Epithelial cell of proximal tubule (primary cell): Measurements from ENCODE around the gene REPS2. TPM values are rescaled to one million over a fixed set of nuclear protein-coding genes. Genes with fewer than 3 reads are reported as not detected.

Experiments
- DNase-seq: peaks from one replicate; pipeline ENCODE4 v3.0.0-alpha.2; 2011; ENCODE audit warnings: low read depth
- H3K4me3 ChIP-seq: 2 replicates; pipeline ENCODE4 v1.5.1; 2011; ENCODE audit warnings: low read depth, mild to moderate bottlenecking, low read length
- total RNA-seq: library from RNA; depleted of rRNA; stranded (reverse); fragments of >200 nt; gene quantifications from 2 replicates; pipeline ENCODE4 v1.2.3, GENCODE V29; 2015
- TF ChIP-seq, protein P1 (sequence below): conservative IDR thresholded peaks from 2 replicates; pipeline ENCODE4 v1.5.1; 2012; ENCODE audit warnings: low read depth, mild to moderate bottlenecking, low read length

Gene REPS2
- total RNA-seq, 1 donor from 2014 or later, result 1.7 TPM

- DNase-seq, result no peak
- TF ChIP-seq, protein P1, sequence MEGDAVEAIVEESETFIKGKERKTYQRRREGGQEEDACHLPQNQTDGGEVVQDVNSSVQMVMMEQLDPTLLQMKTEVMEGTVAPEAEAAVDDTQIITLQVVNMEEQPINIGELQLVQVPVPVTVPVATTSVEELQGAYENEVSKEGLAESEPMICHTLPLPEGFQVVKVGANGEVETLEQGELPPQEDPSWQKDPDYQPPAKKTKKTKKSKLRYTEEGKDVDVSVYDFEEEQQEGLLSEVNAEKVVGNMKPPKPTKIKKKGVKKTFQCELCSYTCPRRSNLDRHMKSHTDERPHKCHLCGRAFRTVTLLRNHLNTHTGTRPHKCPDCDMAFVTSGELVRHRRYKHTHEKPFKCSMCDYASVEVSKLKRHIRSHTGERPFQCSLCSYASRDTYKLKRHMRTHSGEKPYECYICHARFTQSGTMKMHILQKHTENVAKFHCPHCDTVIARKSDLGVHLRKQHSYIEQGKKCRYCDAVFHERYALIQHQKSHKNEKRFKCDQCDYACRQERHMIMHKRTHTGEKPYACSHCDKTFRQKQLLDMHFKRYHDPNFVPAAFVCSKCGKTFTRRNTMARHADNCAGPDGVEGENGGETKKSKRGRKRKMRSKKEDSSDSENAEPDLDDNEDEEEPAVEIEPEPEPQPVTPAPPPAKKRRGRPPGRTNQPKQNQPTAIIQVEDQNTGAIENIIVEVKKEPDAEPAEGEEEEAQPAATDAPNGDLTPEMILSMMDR, result no peak
- H3K4me3 ChIP-seq, result no peak overlapping the region
Observed at GRCh38 chrX:17039826-17040225, 93.4 kb downstream of the REPS2 start.

DNA sequence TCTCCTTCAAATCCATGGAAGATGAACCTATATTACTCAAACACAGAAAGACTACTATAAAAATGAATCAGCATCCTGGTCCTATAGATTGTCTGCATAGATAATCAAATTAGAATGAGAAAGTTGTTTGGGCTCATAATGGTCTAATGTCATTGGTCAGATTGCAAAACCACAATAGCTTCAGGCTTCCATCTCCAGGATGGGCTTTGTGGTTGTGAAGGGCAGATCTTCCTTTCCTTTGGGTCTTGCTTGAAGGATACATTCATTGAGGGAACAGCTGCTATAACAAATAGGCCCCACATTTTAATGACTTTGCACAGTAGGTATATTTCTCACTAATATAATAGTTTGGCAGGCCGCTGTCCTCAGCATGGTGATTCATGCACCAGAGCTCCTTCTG is 94.3 kb downstream of the REPS2 start:
- no peak overlapping the region for H3K4me3 ChIP-seq
- no peak for DNase-seq
- TF ChIP-seq, protein P1, result no peak

- no peak overlapping the region for H3K4me3 ChIP-seq
- TF ChIP-seq, protein P1, result no peak
- no peak for DNase-seq
Observed at GRCh38 chrX:17042037-17042436, 95.6 kb downstream of the REPS2 start.

- no peak for DNase-seq
- TF ChIP-seq, protein P1, result peak; percentile 75
- H3K4me3 ChIP-seq, result no peak overlapping the region
Observed at GRCh38 chrX:17046478-17047097, 100.1 kb downstream of the REPS2 start.

- TF ChIP-seq, protein P1, result no peak
- H3K4me3 ChIP-seq, result no peak overlapping the region
- DNase-seq, result no peak
Observed at GRCh38 chrX:17047224-17047623, 100.8 kb downstream of the REPS2 start.

DNA sequence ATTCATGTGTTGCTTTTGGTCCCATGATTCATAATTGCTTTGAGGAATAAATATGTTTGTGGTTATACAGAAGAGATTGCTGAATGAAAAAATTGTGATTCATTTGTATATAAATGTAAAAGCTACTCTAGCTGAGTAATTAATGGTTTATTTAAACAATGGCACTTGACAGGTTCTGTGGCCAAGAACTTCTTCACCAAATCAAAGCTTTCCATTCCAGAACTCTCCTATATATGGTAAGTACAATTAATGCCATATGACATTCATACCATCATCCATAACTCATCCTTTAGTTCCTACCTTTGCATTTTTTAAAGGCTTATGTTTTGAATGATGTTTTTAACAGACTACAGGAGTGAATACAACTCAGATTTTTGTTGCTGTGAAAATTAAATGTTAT is 105.8 kb downstream of the REPS2 start:
- H3K4me3 ChIP-seq, result no peak overlapping the region
- TF ChIP-seq, protein P1, result no peak
- DNase-seq, result no peak

DNA sequence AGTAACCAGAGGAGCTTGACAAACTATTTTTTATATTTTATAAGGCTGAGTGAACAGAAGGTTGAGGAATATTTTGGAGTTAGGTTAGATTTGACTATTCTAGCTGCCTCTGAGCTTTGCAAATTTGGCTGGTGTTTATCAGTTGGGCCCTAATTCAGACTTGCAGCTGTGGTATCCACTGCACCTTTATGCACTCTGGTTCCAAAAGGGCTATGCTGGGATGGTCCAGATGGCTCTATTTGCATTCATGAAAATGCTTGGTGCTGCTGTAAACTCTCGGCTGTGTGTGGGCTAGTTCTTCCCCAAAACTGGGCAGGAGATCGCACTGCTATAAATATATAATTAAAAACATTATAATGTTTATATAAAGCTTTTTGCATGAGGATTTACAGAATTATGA is 106.3 kb downstream of the REPS2 start:
- no peak for DNase-seq
- TF ChIP-seq, protein P1, result no peak
- H3K4me3 ChIP-seq, result no peak overlapping the region
